Fibroblast of lung (primary cell): Measurements from ENCODE around the gene FGGY. TPM values are rescaled to one million over a fixed set of nuclear protein-coding genes. Genes with fewer than 3 reads are reported as not detected.

Experiments used
- DNase-seq, 2 donors: peaks; one replicate each; pipeline versions ENCODE4 v3.0.0 to v3.0.0-alpha.2; 2010; ENCODE audit warnings: low read depth in 2 of 2
- H2AFZ ChIP-seq: 2 replicates; pipeline ENCODE4 v1.5.1; 2012; ENCODE audit warnings: low read length, control low read depth, inconsistent platforms
- H3K27ac ChIP-seq: 2 replicates; pipeline ENCODE4 v1.5.1; 2011; ENCODE audit warnings: low read length, control low read depth; ENCODE audit not compliant: insufficient read depth
- H3K27me3 ChIP-seq: 2 replicates; pipeline ENCODE4 v1.5.1; 2011; ENCODE audit warnings: mild to moderate bottlenecking, low read length; ENCODE audit not compliant: control insufficient read depth, insufficient read depth
- H3K36me3 ChIP-seq: 2 replicates; pipeline ENCODE4 v1.5.1; 2011; ENCODE audit warnings: low read length; ENCODE audit not compliant: control insufficient read depth, insufficient read depth
- H3K4me1 ChIP-seq: 2 replicates; pipeline ENCODE4 v1.5.1; 2011; ENCODE audit warnings: low read length; ENCODE audit not compliant: control insufficient read depth, insufficient read depth; ENCODE audit errors: extremely low read depth
- H3K4me2 ChIP-seq: 2 replicates; pipeline ENCODE4 v1.5.1; 2011; ENCODE audit warnings: low read length, control low read depth; ENCODE audit not compliant: insufficient read depth; ENCODE audit errors: extremely low read depth
- H3K4me3 ChIP-seq, 4 experiments: fragments of 200-600 bp in 1 of 4; sonication (generic) in 1 of 4; replicated peaks in 1 of 4; 2 replicates each; pipeline ENCODE4 v1.5.1; 2011 to 2016; ENCODE audit warnings: low read length in 4 of 4, low read depth in 3 of 4, mild to moderate bottlenecking in 3 of 4, control low read depth in 2 of 4, inconsistent platforms in 1 of 4, mixed read lengths in 1 of 4; ENCODE audit not compliant: insufficient read depth in 1 of 4; ENCODE audit errors: control extremely low read depth in 1 of 4
- H3K79me2 ChIP-seq: 2 replicates; pipeline ENCODE4 v1.5.1; 2012; ENCODE audit warnings: mild to moderate bottlenecking, low read length, inconsistent platforms; ENCODE audit not compliant: control insufficient read depth, insufficient read depth
- H3K9ac ChIP-seq: 2 replicates; pipeline ENCODE4 v1.5.1; 2011; ENCODE audit warnings: mild to moderate bottlenecking, low read length, control low read depth; ENCODE audit not compliant: insufficient read depth
- H3K9me3 ChIP-seq: 2 replicates; pipeline ENCODE4 v1.5.1; 2012; ENCODE audit warnings: low read depth, low read length; ENCODE audit not compliant: control insufficient read depth, insufficient read depth
- H4K20me1 ChIP-seq: 2 replicates; pipeline ENCODE4 v1.5.1; 2011; ENCODE audit warnings: low read length; ENCODE audit not compliant: control insufficient read depth, insufficient read depth; ENCODE audit errors: extremely low read depth
- EZH2 ChIP-seq: IDR thresholded peaks from 2 replicates; pipeline ENCODE4 v1.5.1; 2012; ENCODE audit warnings: low read length, control low read depth, mild to moderate bottlenecking; ENCODE audit errors: missing control alignments
- polyA plus RNA-seq, 2 donors: library from polyadenylated mRNA; depleted of rRNA in 1 of 2; stranded (reverse) in 1 of 2; unstranded in 1 of 2; fragments of >200 nt; gene quantifications; 2 replicates each; pipeline ENCODE4 v1.2.1, GENCODE V29; 2011 to 2012; ENCODE audit warnings: missing spikeins in 1 of 2
- total RNA-seq: library from RNA; depleted of rRNA; stranded (reverse); fragments of >200 nt; gene quantifications from 2 replicates; pipeline ENCODE4 v1.2.1, GENCODE V29; 2014
- TF ChIP-seq, protein P1 (sequence below), 2 donors: IDR thresholded peaks in 1 of 2; conservative IDR thresholded peaks in 1 of 2; 1 replicate in 1 of 2; 2 replicates in 1 of 2; pipeline ENCODE4 v1.5.1; 2011 to 2012; ENCODE audit warnings: low read length in 2 of 2, control low read depth in 1 of 2, inconsistent platforms in 1 of 2, low read depth in 1 of 2, mild to moderate bottlenecking in 1 of 2

FGGY gene
- total and polyA plus RNA-seq, 2 donors (not counting 1 experiment from before 2014, with no cell fraction given), result 9.5 to 32.4 TPM

- no peaks in the 10 kb centered on the region for H3K27me3 ChIP-seq
- H3K4me1 ChIP-seq, result no peaks in the 10 kb centered on the region
- no peaks in the 10 kb centered on the region for H3K36me3 ChIP-seq
- no peak overlapping the region for H3K4me2 ChIP-seq
- H4K20me1 ChIP-seq, result no peaks in the 10 kb centered on the region
- no peak overlapping the region for H2AFZ ChIP-seq
- H3K79me2 ChIP-seq, result no peaks in the 10 kb centered on the region
- TF ChIP-seq EZH2, result no peak
- TF ChIP-seq, protein P1, sequence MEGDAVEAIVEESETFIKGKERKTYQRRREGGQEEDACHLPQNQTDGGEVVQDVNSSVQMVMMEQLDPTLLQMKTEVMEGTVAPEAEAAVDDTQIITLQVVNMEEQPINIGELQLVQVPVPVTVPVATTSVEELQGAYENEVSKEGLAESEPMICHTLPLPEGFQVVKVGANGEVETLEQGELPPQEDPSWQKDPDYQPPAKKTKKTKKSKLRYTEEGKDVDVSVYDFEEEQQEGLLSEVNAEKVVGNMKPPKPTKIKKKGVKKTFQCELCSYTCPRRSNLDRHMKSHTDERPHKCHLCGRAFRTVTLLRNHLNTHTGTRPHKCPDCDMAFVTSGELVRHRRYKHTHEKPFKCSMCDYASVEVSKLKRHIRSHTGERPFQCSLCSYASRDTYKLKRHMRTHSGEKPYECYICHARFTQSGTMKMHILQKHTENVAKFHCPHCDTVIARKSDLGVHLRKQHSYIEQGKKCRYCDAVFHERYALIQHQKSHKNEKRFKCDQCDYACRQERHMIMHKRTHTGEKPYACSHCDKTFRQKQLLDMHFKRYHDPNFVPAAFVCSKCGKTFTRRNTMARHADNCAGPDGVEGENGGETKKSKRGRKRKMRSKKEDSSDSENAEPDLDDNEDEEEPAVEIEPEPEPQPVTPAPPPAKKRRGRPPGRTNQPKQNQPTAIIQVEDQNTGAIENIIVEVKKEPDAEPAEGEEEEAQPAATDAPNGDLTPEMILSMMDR (conservative IDR thresholded peaks at IDR 0.05 in 1 of 2, IDR thresholded peaks at IDR 0.05 in 1 of 2; ENCODE audit: low read depth in 1 of 2, low read length in 2 of 2), result no peak
- no peak for DNase-seq
- no peak overlapping the region for H3K27ac ChIP-seq
- no peaks in the 10 kb centered on the region for H3K9me3 ChIP-seq
- no peak overlapping the region for H3K4me3 ChIP-seq
- no peak overlapping the region for H3K9ac ChIP-seq
Measured at GRCh38 chr1:59768792-59769735, 472.2 kb downstream of the FGGY start.

- H3K9me3 ChIP-seq, result no peaks in the 10 kb centered on the region
- no peaks in the 10 kb centered on the region for H3K36me3 ChIP-seq
- no peaks in the 10 kb centered on the region for H4K20me1 ChIP-seq
- H3K4me3 ChIP-seq, result no peak overlapping the region
- DNase-seq, result peak in 1 of 2 donors; percentile 26
- TF ChIP-seq, protein P1 (conservative IDR thresholded peaks at IDR 0.05 in 1 of 2, IDR thresholded peaks at IDR 0.05 in 1 of 2; ENCODE audit: low read depth in 1 of 2, low read length in 2 of 2), result no peak
- no peaks in the 10 kb centered on the region for H3K27me3 ChIP-seq
- no peaks in the 10 kb centered on the region for H3K79me2 ChIP-seq
- no peak overlapping the region for H3K4me2 ChIP-seq
- no peak overlapping the region for H2AFZ ChIP-seq
- no peak overlapping the region for H3K27ac ChIP-seq
- no peaks in the 10 kb centered on the region for H3K4me1 ChIP-seq
- no peak overlapping the region for H3K9ac ChIP-seq
Measured at GRCh38 chr1:59769736-59770095, 472.8 kb downstream of the FGGY start.

DNA sequence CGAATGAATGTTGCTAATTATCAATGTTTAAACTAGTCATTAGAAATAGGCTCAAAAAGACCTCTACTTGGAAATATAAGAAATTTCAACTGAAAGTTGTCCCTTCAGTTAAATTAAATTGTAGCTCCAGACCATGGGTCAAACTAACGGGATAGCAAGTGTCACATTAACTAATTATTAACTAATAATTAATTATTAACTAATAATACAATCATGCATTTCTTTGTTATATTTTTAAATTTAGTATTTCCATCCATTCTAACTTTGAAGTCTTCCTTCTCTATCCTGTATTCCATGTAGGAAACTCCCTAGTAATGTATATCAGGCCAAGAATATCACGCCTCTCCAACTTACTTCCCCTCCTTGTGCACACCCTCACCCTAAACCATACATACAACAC, 474.5 kb downstream of the FGGY start:
- Histone ChIP-seq H3K4me1 (no peaks in the 10 kb centered on the region), H3K9ac (no peak overlapping the region), H3K4me3 (no peak overlapping the region), H3K9me3 (no peaks in the 10 kb centered on the region), H3K27ac (no peak overlapping the region), H4K20me1 (no peaks in the 10 kb centered on the region), H2AFZ (no peak overlapping the region), H3K36me3 (no peaks in the 10 kb centered on the region), H3K27me3 (no peaks in the 10 kb centered on the region), H3K79me2 (no peaks in the 10 kb centered on the region), H3K4me2 (no peak overlapping the region)
- DNase-seq, result no peak
- TF ChIP-seq, protein P1 (conservative IDR thresholded peaks at IDR 0.05 in 1 of 2, IDR thresholded peaks at IDR 0.05 in 1 of 2; ENCODE audit: low read depth in 1 of 2, low read length in 2 of 2), result no peak
- no peak for TF ChIP-seq EZH2
